SK-N-SH (cell line): ENCODE data around the gene CHGA. TPM values are rescaled to one million over a fixed set of nuclear protein-coding genes. Genes with fewer than 3 reads are reported as not detected.

Experiments
- CTCF ChIA-PET: fragments of 300-600, 350-600 bp; formaldehyde crosslinking; extraction: SDS; loops from one replicate; lab custom pipeline; 2021; lab: Yijun Ruan, JAX
- POLR2A ChIA-PET: fragments of 350-600 bp; sonication (Branson Sonifier 250); formaldehyde crosslinking; extraction: SDS; loops from one replicate; lab custom pipeline; 2020; ENCODE audit warnings: antibody characterized with exemption, inconsistent platforms; lab: Yijun Ruan, JAX
- DNase-seq: peaks from one replicate; pipeline ENCODE4 v3.0.0; 2012
- H2AFZ ChIP-seq: fragments of 200-600 bp; sonication (generic); 2 replicates; pipeline ENCODE4 v1.8.1; 2016; ENCODE audit warnings: antibody characterized with exemption, mild to moderate bottlenecking, low read depth
- H3F3A ChIP-seq: fragments of 200-600 bp; sonication (generic); replicated peaks from 2 replicates; pipeline ENCODE3; 2016; ENCODE audit warnings: antibody characterized with exemption, mild to moderate bottlenecking; ENCODE audit not compliant: insufficient read depth
- H3K27ac ChIP-seq, 2 experiments: fragments of 200-500 bp in 1 of 2; fragments of 200-600 bp in 1 of 2; sonication (Bioruptor generic) in 1 of 2; sonication (generic), shearing (Covaris generic) in 1 of 2; 2 replicates each; pipeline versions ENCODE4 v1.5.1 to v1.6.1; 2014 to 2016; ENCODE audit warnings: low read depth in 2 of 2, inconsistent platforms in 1 of 2, low read length in 1 of 2, mild to moderate bottlenecking in 1 of 2, mixed read lengths in 1 of 2
- H3K27me3 ChIP-seq: fragments of 200-600 bp; sonication (generic), shearing (Covaris generic); 2 replicates; pipeline ENCODE4 v1.6.1; 2016; ENCODE audit warnings: mixed run types; ENCODE audit not compliant: insufficient read depth
- H3K36me3 ChIP-seq, 2 experiments: fragments of 200-500 bp in 1 of 2; fragments of 200-600 bp in 1 of 2; sonication (Bioruptor generic) in 1 of 2; sonication (generic) in 1 of 2; replicated peaks in 1 of 2; 2 replicates each; pipeline versions ENCODE3 to v1.5.1; 2014 to 2016; ENCODE audit warnings: low read length in 1 of 2, mild to moderate bottlenecking in 1 of 2; ENCODE audit not compliant: insufficient read depth in 2 of 2, control insufficient read depth in 1 of 2
- H3K4me1 ChIP-seq, 2 experiments: fragments of 200-500 bp in 1 of 2; fragments of 200-600 bp in 1 of 2; sonication (Bioruptor generic) in 1 of 2; sonication (generic), shearing (Covaris generic) in 1 of 2; 2 replicates each; pipeline versions ENCODE4 v1.5.1 to v1.6.1; 2014 to 2016; ENCODE audit warnings: low read depth in 1 of 2, low read length in 1 of 2, mixed run types in 1 of 2; ENCODE audit not compliant: insufficient read depth in 2 of 2, control insufficient read depth in 1 of 2
- H3K4me2 ChIP-seq: fragments of 200-600 bp; sonication (generic), shearing (Covaris generic); 2 replicates; pipeline ENCODE4 v1.6.1; 2017; ENCODE audit warnings: mixed run types
- H3K4me3 ChIP-seq, 2 experiments: fragments of 200-500 bp in 1 of 2; fragments of 200-600 bp in 1 of 2; sonication (Bioruptor generic) in 1 of 2; sonication (generic), shearing (Covaris generic) in 1 of 2; 2 replicates each; pipeline versions ENCODE4 v1.5.1 to v1.8.1; 2014 to 2016; ENCODE audit warnings: low read depth in 2 of 2, inconsistent platforms in 1 of 2, low read length in 1 of 2, mild to moderate bottlenecking in 1 of 2, mixed read lengths in 1 of 2, moderate library complexity in 1 of 2
- H3K79me2 ChIP-seq: fragments of 200-600 bp; sonication (generic); 2 replicates; pipeline ENCODE4 v1.8.1; 2017; ENCODE audit warnings: mild to moderate bottlenecking; ENCODE audit not compliant: insufficient read depth
- H3K9ac ChIP-seq: fragments of 200-600 bp; sonication (generic); 2 replicates; pipeline ENCODE4 v1.6.1; 2017; ENCODE audit warnings: mixed run types
- H3K9me2 ChIP-seq: fragments of 200-600 bp; sonication (generic); 2 replicates; pipeline ENCODE4 v1.6.1; 2017; ENCODE audit warnings: mixed run types
- H3K9me3 ChIP-seq: fragments of 200-600 bp; sonication (generic); 2 replicates; pipeline ENCODE4 v1.6.1; 2017; ENCODE audit warnings: mixed run types, mild to moderate bottlenecking, moderate library complexity
- H4K20me1 ChIP-seq: fragments of 200-600 bp; sonication (generic); 2 replicates; pipeline ENCODE4 v1.6.1; 2017; ENCODE audit warnings: mild to moderate bottlenecking, mixed run types; ENCODE audit not compliant: insufficient read depth
- CTCF ChIP-seq: fragments of 200-600 bp; sonication (generic); IDR thresholded peaks from 2 replicates; pipeline ENCODE4 v1.6.1; 2017; ENCODE audit warnings: antibody characterized with exemption, mild to moderate bottlenecking, moderate library complexity
- ELF1 ChIP-seq: IDR thresholded peaks from 2 replicates; pipeline ENCODE4 v1.4.0; 2012
- IRF3 ChIP-seq: fragments of 150-350 bp; IDR thresholded peaks from 2 replicates; pipeline ENCODE4 v1.6.1; 2016; ENCODE audit warnings: mild to moderate bottlenecking, low read depth, low read length
- MXI1 ChIP-seq: IDR thresholded peaks from 2 replicates; pipeline ENCODE4 v1.6.1; 2012; ENCODE audit warnings: mild to moderate bottlenecking, low read depth, low read length, improper control_type of control experiment
- RXRA ChIP-seq: IDR thresholded peaks from 2 replicates; pipeline ENCODE4 v1.4.0; 2012; ENCODE audit warnings: low read depth, mild to moderate bottlenecking, borderline replicate concordance
- SIN3A ChIP-seq: IDR thresholded peaks from 2 replicates; pipeline ENCODE4 v1.6.1; 2012; ENCODE audit warnings: low read depth, mild to moderate bottlenecking, low read length, moderate library complexity, borderline replicate concordance
- TCF12 ChIP-seq: IDR thresholded peaks from 2 replicates; pipeline ENCODE4 v1.4.0; 2012
- USF1 ChIP-seq: IDR thresholded peaks from 2 replicates; pipeline ENCODE4 v1.4.0; 2012; ENCODE audit warnings: low read depth, borderline replicate concordance
- ZBTB33 ChIP-seq: IDR thresholded peaks from 2 replicates; pipeline ENCODE4 v1.4.0; 2012; ENCODE audit warnings: low read depth, borderline replicate concordance
- WGBS: methylation state at CpG from one replicate; pipeline ENCODE4 v1.1.6; 2017; ENCODE audit warnings: low lambda C conversion rate; 5-methylcytosine and 5-hydroxymethylcytosine counted together
- polyA plus RNA-seq, 3 experiments: library from polyadenylated mRNA; depleted of rRNA; stranded (reverse); fragments of >200 nt; gene quantifications; 2 replicates each; pipeline ENCODE4 v1.2.3, GENCODE V29; 2012

The CHGA gene
- polyA plus RNA-seq, 1 of the 3 experiments (the other 2 are of a cell fraction), result 5.6 TPM

GRCh38 chr14:92952481-92953298 is 29.7 kb downstream of the CHGA start (continued):
- TF ChIP-seq CTCF, result no peak
- TF ChIP-seq ELF1, result no peak
- TF ChIP-seq TCF12, result no peak

- Histone ChIP-seq H2AFZ (no peak overlapping the region), H3K9me2 (no peaks in the 10 kb centered on the region), H3K4me2 (no peak overlapping the region), H3K36me3 (peaks cover 0 to 17% of the 10 kb centered on the region in 2 experiments), H3F3A (no peaks in the 10 kb centered on the region), H3K79me2 (no peaks in the 10 kb centered on the region), H3K9ac (no peak overlapping the region), H3K27ac (no peak overlapping the region; a peak in 1 of 4 replicates), H4K20me1 (no peaks in the 10 kb centered on the region), H3K9me3 (no peaks in the 10 kb centered on the region), H3K4me3 (no peak overlapping the region), H3K27me3 (no peaks in the 10 kb centered on the region), H3K4me1 (peaks cover 0 to 59% of the 10 kb centered on the region in 2 experiments; a peak in 2 of 4 replicates)
- ChIA-PET CTCF (interaction anchor here (0.6 to 6.5 kb wide), 9 partner anchors 17 to 185 kb away, joined by 3 to 100 read pairs (median 20); partner anchors contain the start of gene ITPK1), POLR2A (no interaction called here)
- DNase-seq, result no peak
- 86% methylated on average over 6 of the region's 6 CpGs for WGBS
- no peak for TF ChIP-seq USF1
- no peak for TF ChIP-seq CTCF
- TF ChIP-seq, all 33 proteins: peak for 0
These were observed 30.6 kb downstream of the CHGA start for GRCh38 chr14:92953526-92953925.

GRCh38 chr14:92954933-92955332 is 32.0 kb downstream of the CHGA start:
- Histone ChIP-seq H3F3A (no peaks in the 10 kb centered on the region), H3K9ac (no peak overlapping the region), H3K4me3 (no peak overlapping the region), H3K79me2 (no peaks in the 10 kb centered on the region), H3K27ac (peak overlapping the region in 1 of 2 experiments; percentile 47; a peak in 1 of 4 replicates), H3K36me3 (peaks cover 0 to 15% of the 10 kb centered on the region in 2 experiments), H3K27me3 (no peaks in the 10 kb centered on the region), H2AFZ (no peak overlapping the region), H3K4me1 (peaks cover 0 to 73% of the 10 kb centered on the region in 2 experiments; a peak in 2 of 4 replicates), H3K9me3 (no peaks in the 10 kb centered on the region), H3K9me2 (no peaks in the 10 kb centered on the region), H3K4me2 (no peak overlapping the region), H4K20me1 (no peaks in the 10 kb centered on the region)
- ChIA-PET POLR2A (interaction anchor here (0.9 to 1.5 kb wide), 4 partner anchors 19 to 159 kb away, joined by 3 to 5 read pairs (median 3); no protein-coding TSS in a partner anchor), CTCF (interaction anchor here (0.9 to 6.5 kb wide), 14 partner anchors 10 to 252 kb away, joined by 3 to 100 read pairs (median 6); partner anchors contain the start of genes GON7, ITPK1 and UBR7)
- 90% methylated on average over 5 of the region's 5 CpGs for WGBS
- DNase-seq, result no peak
- TF ChIP-seq IRF3, result no peak
- no peak for TF ChIP-seq SIN3A
- no peak for TF ChIP-seq RXRA
- no peak for TF ChIP-seq ZBTB33
- no peak for TF ChIP-seq USF1
- TF ChIP-seq MXI1, result no peak
